Panc1 (cell line): Measurements from ENCODE around the gene CDC42. TPM values are rescaled to one million over a fixed set of nuclear protein-coding genes. Genes with fewer than 3 reads are reported as not detected.

ENCODE experiments used
- ATAC-seq: fragments of 200-7000 bp; cut with Tn5 transposase; 2 replicates; pipeline ENCODE4 v1.9.1; 2020; ENCODE audit warnings: mild to moderate bottlenecking, moderate library complexity
- BruUV-seq: library from RNA; stranded (reverse); fragments of 400-500 nt; replicated peaks from 2 replicates; lab custom pipeline; 2021; lab: Mats Ljungman, UMichigan
- CTCF ChIA-PET: fragments of 300-600 bp; sonication (Branson Sonifier 250); formaldehyde crosslinking; loops from one replicate; lab custom pipeline; 2022; ENCODE audit warnings: antibody characterized with exemption; lab: Charles Lee
- POLR2A ChIA-PET: fragments of 300-600 bp; sonication (Branson Sonifier 250); formaldehyde crosslinking; loops from one replicate; lab custom pipeline; 2022; ENCODE audit warnings: antibody characterized with exemption; lab: Charles Lee
- DNase-seq: peaks from one replicate; pipeline ENCODE4 v3.0.0-alpha.2; 2010; ENCODE audit warnings: low read depth, low spot score
- H3K27ac ChIP-seq: 2 replicates; pipeline ENCODE4 v1.5.1; 2011; ENCODE audit warnings: mild to moderate bottlenecking, low read length, inconsistent platforms
- H3K27me3 ChIP-seq: fragments of 200-500 bp; sonication (Bioruptor generic); 2 replicates; pipeline ENCODE4 v1.6.0; 2014; ENCODE audit warnings: low read length, inconsistent platforms; ENCODE audit not compliant: control insufficient read depth, insufficient read depth
- H3K36me3 ChIP-seq: fragments of 200-500 bp; sonication (Bioruptor generic); 2 replicates; pipeline ENCODE4 v1.5.1; 2014; ENCODE audit warnings: inconsistent platforms, mild to moderate bottlenecking, low read length, moderate library complexity; ENCODE audit not compliant: control insufficient read depth, insufficient read depth
- H3K4me1 ChIP-seq: 2 replicates; pipeline ENCODE4 v1.5.1; 2011; ENCODE audit warnings: inconsistent platforms, mild to moderate bottlenecking, low read length, moderate library complexity; ENCODE audit not compliant: control insufficient read depth, insufficient read depth
- H3K4me3 ChIP-seq, 2 experiments: 2 replicates each; pipeline ENCODE4 v1.5.1; 2011 to 2012; ENCODE audit warnings: low read depth in 2 of 2, low read length in 2 of 2, mild to moderate bottlenecking in 2 of 2, inconsistent platforms in 1 of 2, moderate library complexity in 1 of 2
- H3K9me3 ChIP-seq: fragments of 200-500 bp; sonication (Bioruptor generic); 2 replicates; pipeline ENCODE4 v1.5.1; 2014; ENCODE audit warnings: low read depth, mild to moderate bottlenecking, inconsistent platforms, low read length, moderate library complexity; ENCODE audit not compliant: control insufficient read depth, insufficient read depth
- CTCF ChIP-seq: fragments of 450-650 bp; IDR thresholded peaks from 2 replicates; pipeline ENCODE4 v1.5.1; 2017; ENCODE audit warnings: mild to moderate bottlenecking
- POLR2AphosphoS5 ChIP-seq: IDR thresholded peaks from 2 replicates; pipeline ENCODE4 v1.6.1; 2012; ENCODE audit warnings: mild to moderate bottlenecking, low read depth, low read length, moderate library complexity
- REST ChIP-seq, 2 experiments: IDR thresholded peaks; 2 replicates each; pipeline ENCODE4 v1.6.1; 2011 to 2012; ENCODE audit warnings: low read depth in 2 of 2, control low read depth in 1 of 2, low read length in 1 of 2, mild to moderate bottlenecking in 1 of 2, moderate library complexity in 1 of 2; ENCODE audit not compliant: insufficient read depth in 1 of 2
- SIN3A ChIP-seq: IDR thresholded peaks from 2 replicates; pipeline ENCODE4 v1.6.1; 2012; ENCODE audit warnings: low read depth, mild to moderate bottlenecking, low read length, moderate library complexity, borderline replicate concordance; ENCODE audit not compliant: insufficient read depth
- TCF7L2 ChIP-seq: IDR thresholded peaks from 2 replicates; pipeline ENCODE4 v1.6.1; 2011; ENCODE audit warnings: mild to moderate bottlenecking, low read depth, low read length, inconsistent platforms
- in situ Hi-C: cut with HindIII; loops from 2 replicates; pipeline ENCODE4 v1.10.0; 2016; ENCODE audit warnings: low sequenced_read_pairs, low pct_unique_long_range_greater_than_20kb
- intact Hi-C: fragments of 100-400 bp; cut with micrococcal nuclease; formaldehyde crosslinking; loops from one replicate; pipeline ENCODE4 v1.10.0; 2022; ENCODE audit not compliant: unreplicated experiment
- total RNA-seq: library from RNA; stranded (reverse); gene quantifications from one replicate; pipeline ENCODE4 v1.2.1, GENCODE V29; 2021; ENCODE audit not compliant: unreplicated experiment

CDC42 gene
- total RNA-seq, 1 experiment from 2014 or later: 240 TPM

- no peak for DNase-seq
- H3K4me3 ChIP-seq: no peak overlapping the region
- CTCF ChIA-PET: interaction anchor here (1.0 kb wide), 1 partner anchor 312 kb away, joined by 5 read pairs; no protein-coding TSS in a partner anchor
- in situ Hi-C loops (no loop called here), intact Hi-C loops (loop anchor here (10.0 kb wide), 1 partner anchor 310 kb away; no protein-coding TSS in a partner anchor)
- no peaks in the 10 kb centered on the region for H3K27me3 ChIP-seq
- H3K4me1 ChIP-seq: no peaks in the 10 kb centered on the region; the same call in 1 of the 2 replicates
- POLR2A ChIA-PET: no interaction called here
- no peak overlapping the region for H3K27ac ChIP-seq
- no peaks in the 10 kb centered on the region for H3K9me3 ChIP-seq
- no TSS peak for BruUV-seq
- peaks cover 7% of the 10 kb centered on the region; the same call in 1 of the 2 replicates for H3K36me3 ChIP-seq
- no peak for TF ChIP-seq CTCF
- no peak for TF ChIP-seq SIN3A
- TF ChIP-seq REST (IDR thresholded peaks at IDR 0.05; ENCODE audit: insufficient read depth in 1 of 2, low read depth in 2 of 2, low read length in 1 of 2): no peak
- TF ChIP-seq POLR2AphosphoS5: no peak
- no peak for TF ChIP-seq TCF7L2
- no peak for ATAC-seq
These were observed 52.4 kb downstream of the CDC42 start for GRCh38 chr1:22104865-22105437.

- no TSS peak for BruUV-seq
- ChIA-PET CTCF (interaction anchor here (0.5 to 1.0 kb wide), 2 partner anchors 41 to 311 kb away, joined by 3 to 5 read pairs; no protein-coding TSS in a partner anchor), POLR2A (no interaction called here)
- intact Hi-C loops (loop anchor here (10.0 kb wide), 1 partner anchor 309 kb away; no protein-coding TSS in a partner anchor), in situ Hi-C loops (no loop called here)
- H3K27me3 ChIP-seq: no peaks in the 10 kb centered on the region
- H3K27ac ChIP-seq: no peak overlapping the region
- H3K4me1 ChIP-seq: no peaks in the 10 kb centered on the region; the same call in 1 of the 2 replicates
- no peak overlapping the region for H3K4me3 ChIP-seq
- H3K9me3 ChIP-seq: no peaks in the 10 kb centered on the region
- DNase-seq: peak; percentile 36
- H3K36me3 ChIP-seq: peaks cover 5% of the 10 kb centered on the region; the same call in 1 of the 2 replicates
- peak; percentile 73 for ATAC-seq
- TF ChIP-seq CTCF: peak; percentile 88
- no peak for TF ChIP-seq REST (IDR thresholded peaks at IDR 0.05; ENCODE audit: insufficient read depth in 1 of 2, low read depth in 2 of 2, low read length in 1 of 2)
- TF ChIP-seq POLR2AphosphoS5: 0 out of 2 replicates have a peak, but pooled peaks have one; percentile 25
These were observed 53.2 kb downstream of the CDC42 start for GRCh38 chr1:22105611-22106207.
